B cell (primary cell): ENCODE data around the gene SHOC2. TPM values are rescaled to one million over a fixed set of nuclear protein-coding genes. Genes with fewer than 3 reads are reported as not detected.

Experiments
- ATAC-seq: fragments of 200-7000 bp; cut with Tn5 transposase; one replicate; pipeline ENCODE4 v1.10.0; 2021; ENCODE audit warnings: low read depth, mild to moderate bottlenecking, moderate number of reproducible peaks, moderate library complexity
- CTCF ChIA-PET: fragments of 350-600 bp; sonication (Branson Sonifier 250); formaldehyde crosslinking; loops from one replicate; lab custom pipeline; 2021; ENCODE audit warnings: antibody characterized with exemption, inconsistent platforms; lab: Charles Lee
- POLR2A ChIA-PET: fragments of 350-600 bp; sonication (Branson Sonifier 250); formaldehyde crosslinking; loops from one replicate; lab custom pipeline; 2021; ENCODE audit warnings: antibody characterized with exemption; lab: Charles Lee
- DNase-seq: peaks from one replicate; pipeline ENCODE4 v3.0.0; 2013
- H2AFZ ChIP-seq: 2 replicates; pipeline ENCODE4 v1.6.1; 2012; ENCODE audit warnings: mild to moderate bottlenecking, low read depth, low read length; ENCODE audit not compliant: insufficient read depth, poor library complexity, severe bottlenecking
- H3K27ac ChIP-seq, 2 donors: 1 replicate in 1 of 2; 2 replicates in 1 of 2; pipeline ENCODE4 v1.5.1; 2012 to 2013; ENCODE audit warnings: low read length in 2 of 2, mild to moderate bottlenecking in 2 of 2, moderate library complexity in 1 of 2
- H3K27me3 ChIP-seq, 4 experiments: fragments of 200-600 bp in 1 of 4; sonication (generic) in 1 of 4; replicated peaks in 1 of 4; 1 replicate in 2 of 4; 2 replicates in 2 of 4; pipeline versions ENCODE4 v1.6.1 to v1.7.0; 2013 to 2016; ENCODE audit warnings: low read length in 3 of 4, mild to moderate bottlenecking in 2 of 4, mixed read lengths in 1 of 4, moderate library complexity in 1 of 4; ENCODE audit not compliant: insufficient read depth in 4 of 4, control insufficient read depth in 3 of 4; ENCODE audit errors: control extremely low read depth in 1 of 4
- H3K36me3 ChIP-seq, 2 experiments: replicated peaks in 1 of 2; 1 replicate in 1 of 2; 2 replicates in 1 of 2; pipeline versions ENCODE4 v1.6.1 to v1.7.1; 2013; ENCODE audit warnings: low read length in 1 of 2; ENCODE audit not compliant: insufficient read depth in 2 of 2, control insufficient read depth in 1 of 2; ENCODE audit errors: control extremely low read depth in 1 of 2, extremely low read depth in 1 of 2
- H3K4me1 ChIP-seq, 2 donors: fragments of 200-600 bp in 1 of 2; sonication (generic) in 1 of 2; 1 replicate in 1 of 2; 2 replicates in 1 of 2; pipeline versions ENCODE4 v1.5.1 to v1.6.1; 2013 to 2017; ENCODE audit warnings: low read length in 2 of 2; ENCODE audit not compliant: control insufficient read depth in 2 of 2, insufficient read depth in 2 of 2
- H3K4me2 ChIP-seq: replicated peaks from 2 replicates; pipeline ENCODE3; 2012; ENCODE audit warnings: mild to moderate bottlenecking, low read depth, low read length; ENCODE audit not compliant: poor library complexity, severe bottlenecking
- H3K4me3 ChIP-seq, 5 experiments: fragments of 200-600 bp in 1 of 5; sonication (generic) in 1 of 5; 1 replicate in 3 of 5; 2 replicates in 2 of 5; pipeline versions ENCODE4 v1.5.1 to v1.7.0; 2011 to 2016; ENCODE audit warnings: low read length in 4 of 5, mild to moderate bottlenecking in 4 of 5, low read depth in 2 of 5, control low read depth in 1 of 5, moderate library complexity in 1 of 5; ENCODE audit not compliant: insufficient read depth in 1 of 5; ENCODE audit errors: control extremely low read depth in 1 of 5, extremely low read depth in 1 of 5
- H3K79me2 ChIP-seq: fragments of 200-600 bp; sonication (generic); one replicate; pipeline ENCODE4 v1.6.0; 2016; ENCODE audit warnings: low read length; ENCODE audit not compliant: control insufficient read depth, insufficient read depth
- H3K9ac ChIP-seq: fragments of 200-600 bp; sonication (generic); 2 replicates; pipeline ENCODE4 v1.6.1; 2017; ENCODE audit warnings: mild to moderate bottlenecking, low read length, moderate library complexity
- H3K9me3 ChIP-seq, 3 donors: one replicate each; pipeline versions ENCODE4 v1.6.1 to v1.7.1; 2013; ENCODE audit warnings: low read length in 2 of 3; ENCODE audit not compliant: control insufficient read depth in 2 of 3, insufficient read depth in 1 of 3; ENCODE audit errors: control extremely low read depth in 1 of 3
- H4K20me1 ChIP-seq: 2 replicates; pipeline ENCODE4 v1.6.0; 2012; ENCODE audit warnings: mild to moderate bottlenecking, low read length; ENCODE audit not compliant: insufficient read depth, control insufficient read depth, poor library complexity, severe bottlenecking
- H3K27ac Mint-ChIP-seq: one replicate; pipeline ENCODE4 v1.8.0; 2021; ENCODE audit warnings: mixed read lengths
- H3K27me3 Mint-ChIP-seq: one replicate; pipeline ENCODE4 v1.8.0; 2021; ENCODE audit warnings: mixed read lengths
- H3K4me1 Mint-ChIP-seq: one replicate; pipeline ENCODE4 v1.8.0; 2021; ENCODE audit warnings: mixed read lengths
- H3K4me3 Mint-ChIP-seq: one replicate; pipeline ENCODE4 v1.8.0; 2021; ENCODE audit warnings: mixed read lengths
- H3K9me3 Mint-ChIP-seq: one replicate; pipeline ENCODE4 v1.8.0; 2022; ENCODE audit warnings: mixed read lengths; ENCODE audit not compliant: insufficient read depth
- EZH2 ChIP-seq: IDR thresholded peaks from 2 replicates; pipeline ENCODE4 v1.6.1; 2012; ENCODE audit warnings: borderline replicate concordance, low read depth, mild to moderate bottlenecking, moderate library complexity, low read length; ENCODE audit not compliant: insufficient read depth, poor library complexity, severe bottlenecking
- WGBS: methylation state at CpG from one replicate; pipeline ENCODE4 v1.1.5; 2013; ENCODE audit warnings: missing lambda C conversion rate; ENCODE audit not compliant: insufficient coverage; 5-methylcytosine and 5-hydroxymethylcytosine counted together
- intact Hi-C: fragments of 100-400 bp; cut with micrococcal nuclease; formaldehyde crosslinking; loops from one replicate; pipeline ENCODE4 v1.10.0; 2022
- polyA plus RNA-seq: library from polyadenylated mRNA; depleted of rRNA; stranded (reverse); fragments of >200 nt; gene quantifications from 2 replicates; pipeline ENCODE4 v1.2.3, GENCODE V29; 2012
- total RNA-seq, 2 donors: library from RNA; stranded (reverse); fragments of 120-200 nt in 1 of 2; gene quantifications; 1 replicate in 1 of 2; 2 replicates in 1 of 2; pipeline versions ENCODE4 v1.2.3 to v1.2.4, GENCODE V29; 2013 to 2022
- TF ChIP-seq, protein P1 (sequence below): fragments of 200-600 bp; IDR thresholded peaks from one replicate; pipeline ENCODE4 v1.8.0; 2022; ENCODE audit warnings: antibody characterized with exemption, mild to moderate bottlenecking

SHOC2 gene
- total and polyA plus RNA-seq, 2 donors (not counting 1 experiment from before 2014, with no cell fraction given) = 13.3 to 116 TPM

- H3K4me1 Mint-ChIP-seq = peaks cover 66% of the 10 kb centered on the region
- CTCF ChIA-PET = interaction anchor here (1.2 kb wide), 1 partner anchor 47 kb away, joined by 3 read pairs; no protein-coding TSS in a partner anchor
- H3K79me2 ChIP-seq = peaks cover 98% of the 10 kb centered on the region
These were observed 45.8 kb downstream of the SHOC2 start for GRCh38 chr10:110965216-110965615.

DNA sequence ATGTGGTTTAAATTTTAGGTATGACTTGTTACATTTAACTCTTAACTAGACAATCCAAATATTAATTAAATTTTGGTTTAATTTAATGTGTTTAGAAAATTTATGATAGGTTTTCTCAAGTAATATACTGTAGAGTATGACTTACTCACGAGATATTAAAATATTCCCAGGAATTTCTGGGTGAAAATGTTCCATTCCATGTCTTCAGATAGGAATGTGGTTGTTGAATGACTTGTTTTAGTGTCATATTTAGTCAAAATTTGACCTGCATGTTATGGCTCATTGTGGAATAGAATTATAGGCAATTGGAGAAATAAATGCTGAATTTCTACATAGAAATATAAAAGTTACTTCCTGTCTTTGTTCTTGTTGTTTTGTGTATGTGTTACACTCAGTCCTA is 46.7 kb downstream of the SHOC2 start:
- no peak overlapping the region for H3K4me3 ChIP-seq
- DNase-seq (no peak), ATAC-seq (no peak)
- H3K4me1 Mint-ChIP-seq = peaks cover 67% of the 10 kb centered on the region
- no peak overlapping the region for H3K4me2 ChIP-seq
- H2AFZ ChIP-seq = no peak overlapping the region
- no CpG with 5 or more reads among the region's 1 CpG for WGBS
- no peak overlapping the region for H3K4me3 Mint-ChIP-seq
- H3K27me3 ChIP-seq = no peaks in the 10 kb centered on the region
- no peaks in the 10 kb centered on the region for H3K9me3 ChIP-seq
- peaks cover 98% of the 10 kb centered on the region for H3K79me2 ChIP-seq
- no peak overlapping the region for H3K9ac ChIP-seq
- no peak overlapping the region for H3K27ac Mint-ChIP-seq
- peaks cover 60% of the 10 kb centered on the region for H4K20me1 ChIP-seq
- H3K36me3 ChIP-seq = peaks cover 2 to 19% of the 10 kb centered on the region in 2 experiments
- H3K27ac ChIP-seq = peak overlapping the region in 1 of 2 donors; percentile 7
- H3K27me3 Mint-ChIP-seq = no peaks in the 10 kb centered on the region
- no peaks in the 10 kb centered on the region for H3K9me3 Mint-ChIP-seq
- no peak for TF ChIP-seq EZH2
- TF ChIP-seq, protein P1, sequence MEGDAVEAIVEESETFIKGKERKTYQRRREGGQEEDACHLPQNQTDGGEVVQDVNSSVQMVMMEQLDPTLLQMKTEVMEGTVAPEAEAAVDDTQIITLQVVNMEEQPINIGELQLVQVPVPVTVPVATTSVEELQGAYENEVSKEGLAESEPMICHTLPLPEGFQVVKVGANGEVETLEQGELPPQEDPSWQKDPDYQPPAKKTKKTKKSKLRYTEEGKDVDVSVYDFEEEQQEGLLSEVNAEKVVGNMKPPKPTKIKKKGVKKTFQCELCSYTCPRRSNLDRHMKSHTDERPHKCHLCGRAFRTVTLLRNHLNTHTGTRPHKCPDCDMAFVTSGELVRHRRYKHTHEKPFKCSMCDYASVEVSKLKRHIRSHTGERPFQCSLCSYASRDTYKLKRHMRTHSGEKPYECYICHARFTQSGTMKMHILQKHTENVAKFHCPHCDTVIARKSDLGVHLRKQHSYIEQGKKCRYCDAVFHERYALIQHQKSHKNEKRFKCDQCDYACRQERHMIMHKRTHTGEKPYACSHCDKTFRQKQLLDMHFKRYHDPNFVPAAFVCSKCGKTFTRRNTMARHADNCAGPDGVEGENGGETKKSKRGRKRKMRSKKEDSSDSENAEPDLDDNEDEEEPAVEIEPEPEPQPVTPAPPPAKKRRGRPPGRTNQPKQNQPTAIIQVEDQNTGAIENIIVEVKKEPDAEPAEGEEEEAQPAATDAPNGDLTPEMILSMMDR = no peak
- ChIA-PET POLR2A (no interaction called here), CTCF (interaction anchor here (1.2 kb wide), 1 partner anchor 48 kb away, joined by 3 read pairs; no protein-coding TSS in a partner anchor)
- intact Hi-C loops = no loop called here
- H3K4me1 ChIP-seq = peaks cover 0 to 38% of the 10 kb centered on the region in 2 donors

More at GRCh38 chr10:110965216-110965615, 45.8 kb downstream of the SHOC2 start:
- Histone ChIP-seq H4K20me1 (peaks cover 60% of the 10 kb centered on the region), H3K36me3 (peaks cover 2 to 19% of the 10 kb centered on the region in 2 experiments), H2AFZ (no peak overlapping the region), H3K4me1 (peaks cover 0 to 32% of the 10 kb centered on the region in 2 donors), H3K4me2 (no peak overlapping the region), H3K9me3 (no peaks in the 10 kb centered on the region), H3K4me3 (no peak overlapping the region), H3K27ac (no peak overlapping the region), H3K9ac (no peak overlapping the region), H3K27me3 (no peaks in the 10 kb centered on the region)
- no peak for DNase-seq
- H3K27me3 Mint-ChIP-seq = no peaks in the 10 kb centered on the region
- H3K4me3 Mint-ChIP-seq = no peak overlapping the region
- intact Hi-C loops = no loop called here
- POLR2A ChIA-PET = no interaction called here
- no peak overlapping the region for H3K27ac Mint-ChIP-seq
- no peak for TF ChIP-seq EZH2
- TF ChIP-seq, protein P1 = no peak
- ATAC-seq = no peak
- peaks cover under 1% of the 10 kb centered on the region for H3K9me3 Mint-ChIP-seq
